HK-2 (cell line): ENCODE measurements around the gene IL17B.

Experiments used
- DNase-seq: peaks from one replicate; pipeline ENCODE4 v3.0.0-alpha.2; 2018; ENCODE audit not compliant: unreplicated experiment

Gene IL17B

GRCh38 chr5:149414405-149415065 is 35.4 kb upstream of the IL17B start:
- no peak for DNase-seq

- DNase-seq = no peak
Observed at GRCh38 chr5:149413477-149414210, 34.6 kb upstream of the IL17B start.

GRCh38 chr5:149412783-149413476 is 33.8 kb upstream of the IL17B start:
- no peak for DNase-seq

GRCh38 chr5:149411738-149412519 is 32.8 kb upstream of the IL17B start:
- no peak for DNase-seq

GRCh38 chr5:149410721-149411432 is 31.8 kb upstream of the IL17B start:
- no peak for DNase-seq

- no peak for DNase-seq
Observed at GRCh38 chr5:149410071-149410470, 31.0 kb upstream of the IL17B start.

GRCh38 chr5:149409268-149409948 is 30.3 kb upstream of the IL17B start:
- DNase-seq = no peak

GRCh38 chr5:149408252-149409099 is 29.4 kb upstream of the IL17B start:
- DNase-seq = no peak

- DNase-seq = no peak
Observed at GRCh38 chr5:149407323-149408251, 28.5 kb upstream of the IL17B start.

GRCh38 chr5:149406979-149407306 is 27.9 kb upstream of the IL17B start:
- no peak for DNase-seq

GRCh38 chr5:149406203-149406978 is 27.3 kb upstream of the IL17B start:
- DNase-seq = no peak

GRCh38 chr5:149405550-149406202 is 26.6 kb upstream of the IL17B start:
- no peak for DNase-seq

- no peak for DNase-seq
Observed at GRCh38 chr5:149404746-149405549, 25.9 kb upstream of the IL17B start.

- no peak for DNase-seq
Observed at GRCh38 chr5:149403923-149404745, 25.0 kb upstream of the IL17B start.

GRCh38 chr5:149402291-149402690 is 23.2 kb upstream of the IL17B start:
- DNase-seq = no peak

GRCh38 chr5:149401051-149401450 is 22.0 kb upstream of the IL17B start:
- no peak for DNase-seq
